GM18519 (cell line): Measurements from ENCODE around the gene CDH4.
"Not testable (repeated sequence)": the region's sequence is repeated elsewhere in the genome, so short reads cannot be mapped to it uniquely, and the experiment has no call there.

ENCODE experiments used
- ATAC-seq: cut with Tn5 transposase; IDR thresholded peaks from one replicate; pipeline ENCODE4 v1.9.1; 2021; ENCODE audit warnings: mild to moderate bottlenecking, moderate library complexity; ENCODE audit not compliant: unreplicated experiment, low FRiP score

CDH4 gene

GRCh38 chr20:61478611-61479305 is 226.7 kb downstream of the CDH4 start:
- no peak for ATAC-seq

DNA sequence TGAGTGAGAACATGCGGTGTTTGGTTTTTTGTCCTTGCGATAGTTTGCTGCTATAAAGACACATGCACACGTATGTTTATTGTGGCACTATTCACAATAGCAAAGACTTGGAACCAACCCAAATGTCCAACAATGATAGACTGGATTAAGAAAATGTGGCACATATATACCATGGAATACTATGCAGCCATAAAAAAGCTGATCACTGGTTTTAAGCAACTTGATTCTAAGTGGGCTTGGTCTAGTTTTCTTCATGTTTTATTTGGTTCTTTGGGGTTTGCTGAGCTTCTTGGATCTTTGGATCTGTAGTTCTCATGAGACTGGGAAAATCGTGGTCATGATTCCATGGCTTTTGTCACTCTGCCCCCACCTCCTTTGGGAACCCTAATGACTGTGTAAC is 227.4 kb downstream of the CDH4 start:
- ATAC-seq, result not testable (repeated sequence)

GRCh38 chr20:61480158-61480825 is 228.2 kb downstream of the CDH4 start:
- no peak for ATAC-seq

DNA sequence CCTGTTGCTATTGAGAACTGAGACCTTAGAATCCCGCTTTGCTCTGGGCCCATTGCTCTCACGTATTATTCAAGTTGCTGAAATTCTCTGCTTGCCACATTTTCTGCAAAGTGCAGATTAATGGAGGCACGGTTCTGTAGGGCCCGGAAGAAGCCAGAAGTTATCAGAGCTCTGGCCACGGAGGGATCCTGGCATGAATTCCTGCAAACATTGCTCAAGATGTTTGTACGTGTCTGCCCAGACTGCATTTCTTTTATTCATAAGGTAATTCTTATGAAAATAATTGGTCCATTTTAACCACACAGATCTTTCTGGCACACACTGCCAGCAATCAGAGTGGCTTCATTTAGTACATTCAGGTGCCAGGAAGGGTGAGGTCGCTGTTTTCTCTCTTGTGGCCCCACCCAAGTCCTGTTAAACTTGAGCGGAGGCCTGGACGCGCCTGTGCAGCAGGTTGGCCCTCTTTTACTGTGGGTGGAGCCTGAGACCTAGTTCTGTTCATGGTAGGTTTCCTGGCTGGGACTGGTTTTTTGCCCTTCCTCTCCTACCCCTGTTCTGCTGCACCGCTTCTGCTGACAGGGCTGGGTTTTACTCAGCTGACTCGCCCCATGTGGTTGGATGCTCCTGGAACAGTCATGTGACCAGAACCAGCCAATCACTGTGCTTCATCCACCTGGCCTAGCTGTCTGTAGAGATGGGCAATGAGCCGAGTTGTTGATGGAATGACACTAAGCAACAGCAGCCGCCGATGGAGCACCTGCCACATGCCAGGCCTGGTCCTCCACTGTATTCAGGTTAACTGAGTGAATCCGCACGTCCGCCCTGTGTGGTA is 230.2 kb downstream of the CDH4 start:
- ATAC-seq, result no peak

GRCh38 chr20:61482901-61483300 is 230.8 kb downstream of the CDH4 start:
- no peak for ATAC-seq

GRCh38 chr20:61483336-61484067 is 231.4 kb downstream of the CDH4 start:
- no peak for ATAC-seq

GRCh38 chr20:61486198-61486597 is 234.1 kb downstream of the CDH4 start:
- ATAC-seq, result no peak

DNA sequence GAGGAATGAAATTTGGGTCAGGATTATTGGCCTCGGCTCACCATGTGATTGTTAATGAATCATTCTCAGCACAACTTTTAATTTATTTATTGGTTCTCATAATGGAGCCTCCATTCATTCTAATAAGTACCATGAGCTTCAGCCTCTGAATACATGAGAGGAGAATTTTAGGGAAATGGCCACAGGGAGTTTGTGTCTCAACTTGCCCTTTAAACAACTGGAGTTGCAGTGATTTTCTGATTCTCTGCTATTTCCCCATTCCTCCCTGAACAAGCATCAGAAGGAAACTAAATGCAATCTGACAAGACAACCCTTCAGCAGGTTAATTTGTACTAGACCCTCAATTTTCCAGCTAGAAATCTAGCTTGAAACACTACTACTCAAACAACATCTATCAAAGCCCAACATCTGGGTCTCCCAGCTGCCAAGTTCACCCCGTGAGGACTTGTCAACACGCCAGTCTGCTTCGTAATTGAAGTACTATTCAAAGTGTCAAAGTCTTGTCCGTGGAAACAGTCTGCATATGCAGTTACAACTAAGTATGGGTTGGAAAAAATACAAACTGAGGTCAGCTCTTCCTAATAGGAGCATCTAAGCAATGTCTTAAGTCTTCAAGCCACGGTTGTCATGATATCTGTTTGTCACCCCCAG is 235.4 kb downstream of the CDH4 start:
- ATAC-seq, result no peak

GRCh38 chr20:61487997-61488371 is 235.9 kb downstream of the CDH4 start:
- no peak for ATAC-seq

DNA sequence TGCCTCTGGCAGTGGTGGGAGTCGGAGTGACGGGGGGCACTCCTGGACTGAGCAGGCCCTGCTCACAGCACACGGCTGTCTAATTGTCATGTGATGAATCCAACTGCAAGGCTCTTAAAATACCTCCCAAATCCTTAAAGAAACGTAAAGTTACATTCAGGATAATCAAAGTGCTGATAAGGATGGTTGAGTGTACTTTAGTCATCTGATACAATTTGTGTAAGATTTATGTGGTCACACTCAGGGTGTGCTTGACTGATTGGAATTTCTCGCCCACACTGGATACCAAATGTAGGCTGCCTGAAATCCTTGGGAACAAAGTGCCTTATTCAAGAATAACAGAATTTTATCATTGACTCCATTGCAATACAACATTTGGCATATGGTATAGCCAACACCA is 238.7 kb downstream of the CDH4 start:
- no peak for ATAC-seq

- ATAC-seq, result no peak
Measured at GRCh38 chr20:61492065-61492464, 240.0 kb downstream of the CDH4 start.

DNA sequence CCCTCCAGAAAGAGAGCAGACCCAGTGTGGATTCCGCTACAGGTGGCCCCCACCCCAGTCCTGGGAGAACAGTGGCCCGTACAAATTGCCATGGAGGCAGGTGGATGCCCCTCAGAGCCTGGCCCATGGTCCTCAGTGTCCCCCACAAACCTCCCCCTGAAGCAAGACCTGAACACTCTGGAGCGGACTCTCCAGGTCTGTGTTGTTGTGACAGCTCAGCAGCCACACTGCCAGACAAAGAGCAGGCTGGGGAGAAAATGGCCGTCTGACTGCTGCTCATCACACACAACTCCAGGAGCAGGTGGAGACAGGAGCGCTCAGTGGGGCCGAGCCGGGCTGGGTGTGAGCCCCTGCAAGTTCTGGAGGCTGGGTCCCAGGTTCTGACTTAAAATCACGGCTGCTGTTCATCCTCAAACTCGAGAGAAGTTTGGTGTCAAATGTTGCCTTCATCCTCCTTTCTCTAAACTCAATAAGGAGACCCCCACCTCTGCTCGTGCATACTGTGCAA is 241.8 kb downstream of the CDH4 start:
- ATAC-seq, result no peak

DNA sequence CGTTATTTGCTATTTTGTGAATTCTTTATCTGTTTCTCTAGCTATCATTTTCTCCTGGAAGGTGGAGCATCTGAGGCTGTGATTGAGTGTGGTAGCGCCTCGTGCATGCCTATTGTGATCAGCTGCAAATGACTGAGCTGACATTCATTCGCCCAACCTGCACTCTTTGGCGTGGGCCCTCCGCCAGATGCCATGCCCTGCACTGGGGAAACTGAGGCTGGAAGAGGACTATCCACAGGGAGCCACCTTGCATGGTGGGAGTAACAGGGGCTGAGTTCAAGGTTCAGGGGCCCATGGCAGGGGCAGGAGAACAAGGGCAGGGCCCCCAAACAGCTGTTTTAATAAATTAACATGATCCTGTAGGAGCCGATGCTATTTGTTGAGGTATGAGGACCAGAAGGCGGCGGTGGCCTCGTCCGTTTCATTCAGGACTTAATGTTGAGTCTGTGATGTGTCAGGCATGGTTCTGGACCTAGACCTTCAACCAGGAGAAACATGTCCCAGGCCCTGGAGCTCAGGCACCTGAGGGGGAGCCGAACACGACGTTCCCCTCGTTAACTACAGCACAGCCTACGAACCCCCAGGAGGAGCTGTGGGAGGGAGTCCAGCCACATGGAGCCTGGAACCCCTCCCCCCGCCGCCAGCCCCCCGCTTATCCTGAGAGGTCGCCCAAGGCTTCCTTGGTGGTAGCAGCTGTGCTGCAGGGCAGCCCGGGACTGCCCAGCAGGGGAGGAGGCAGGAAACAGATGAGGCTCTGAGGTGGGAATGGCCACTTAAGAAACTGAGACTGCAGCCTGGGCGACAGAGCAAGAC is 242.9 kb downstream of the CDH4 start:
- ATAC-seq, result no peak

GRCh38 chr20:61497029-61497627 is 245.1 kb downstream of the CDH4 start:
- ATAC-seq, result no peak

GRCh38 chr20:61499859-61500554 is 247.9 kb downstream of the CDH4 start:
- no peak for ATAC-seq

DNA sequence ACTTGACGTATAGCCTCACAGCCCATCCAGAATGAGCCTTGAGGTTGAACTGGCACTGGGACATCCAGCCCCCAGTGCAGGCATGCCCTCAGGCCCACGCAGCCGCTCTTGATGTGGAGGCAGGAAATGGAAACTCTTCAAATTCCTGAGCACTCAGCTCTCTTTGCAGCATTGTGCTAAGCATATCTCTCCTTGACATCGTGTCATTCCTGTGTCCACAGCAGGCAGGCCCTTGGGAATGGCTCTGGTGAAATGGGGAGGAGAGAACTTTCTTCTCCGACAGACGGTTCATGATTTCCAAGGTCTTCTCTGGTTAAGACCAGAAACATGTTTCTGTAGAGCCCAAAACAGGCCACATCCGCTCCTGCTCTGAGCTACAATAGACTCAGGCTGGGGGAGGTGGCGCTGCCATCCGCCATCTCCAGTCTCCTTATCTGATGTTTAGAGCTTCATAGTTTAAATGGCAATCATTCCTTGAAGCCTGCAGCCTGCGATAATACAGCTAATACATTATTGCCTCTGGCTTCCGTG is 248.8 kb downstream of the CDH4 start:
- no peak for ATAC-seq

GRCh38 chr20:61502433-61502832 is 250.4 kb downstream of the CDH4 start:
- ATAC-seq, result no peak

DNA sequence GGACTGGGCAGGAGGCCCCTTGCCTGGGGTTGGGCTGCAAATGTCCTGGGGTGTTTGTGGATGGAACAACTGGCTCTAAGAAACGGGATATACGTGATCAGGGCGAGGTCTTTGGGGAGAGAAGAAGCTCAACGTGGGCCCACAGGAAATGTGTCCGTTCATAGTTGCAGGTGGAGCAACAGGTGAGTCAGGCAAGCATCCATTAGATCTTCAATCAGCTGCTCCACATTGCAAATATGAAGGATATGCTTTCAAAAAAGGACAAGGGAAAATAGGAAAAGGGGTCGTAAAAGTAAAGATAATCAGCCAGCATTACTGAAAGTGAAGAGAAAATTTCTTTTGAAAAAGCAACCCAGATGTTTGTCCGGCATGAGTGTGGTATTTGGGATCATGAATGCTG is 251.0 kb downstream of the CDH4 start:
- ATAC-seq, result no peak
